ENCODE data around the gene TAOK2. TPM values are rescaled to one million over a fixed set of nuclear protein-coding genes. Genes with fewer than 3 reads are reported as not detected.

The TAOK2 gene
- total RNA-seq, 1 donor from 2014 or later: 75.4 TPM

GRCh38 chr16:30018731-30019158 lies 45.1 kb downstream of the TAOK2 start:
- Histone ChIP-seq H3K4me3 (no peak overlapping the region), H3K27ac (no peak overlapping the region), H3K36me3 (no peaks in the 10 kb centered on the region), H3K4me1 (no peaks in the 10 kb centered on the region), H3K27me3 (no peaks in the 10 kb centered on the region), H3K9me3 (no peaks in the 10 kb centered on the region)
- TF ChIP-seq CTCF (IDR thresholded peaks at IDR 0.05): no peak
- no peak for ATAC-seq
- DNase-seq: no peak
- intact Hi-C loops (cut with DNase I): loop anchor here (10.0 kb wide), 1 partner anchor 324 kb away; no protein-coding TSS in a partner anchor

GRCh38 chr16:30022887-30023286 lies 49.2 kb downstream of the TAOK2 start, which contains the start of gene C16orf92:
C16orf92 (plus strand) TSS chr16:30023198; CDS start chr16:30023341, 143 bp downstream.
- Histone ChIP-seq H3K27ac (no peak within 1 kb of the TSS), H3K4me3 (no peak within 1 kb of the TSS), H3K27me3 (peaks cover 18% of the 10 kb centered on the region), H3K36me3 (no peaks in the 10 kb centered on the region), H3K9me3 (no peaks in the 10 kb centered on the region), H3K4me1 (no peaks in the 10 kb centered on the region)
- no peak for ATAC-seq
- intact Hi-C loops (cut with DNase I): no loop called here
- no peak for TF ChIP-seq CTCF (IDR thresholded peaks at IDR 0.05)
- DNase-seq: no peak

GRCh38 chr16:30023586-30023985 lies 49.9 kb downstream of the TAOK2 start:
- Histone ChIP-seq H3K27ac (no peak overlapping the region), H3K4me1 (no peaks in the 10 kb centered on the region), H3K4me3 (no peak overlapping the region), H3K27me3 (peaks cover 20% of the 10 kb centered on the region), H3K36me3 (no peaks in the 10 kb centered on the region), H3K9me3 (no peaks in the 10 kb centered on the region)
- no peak for TF ChIP-seq CTCF (IDR thresholded peaks at IDR 0.05)
- ATAC-seq (no peak), DNase-seq (no peak)
- intact Hi-C loops (cut with DNase I): no loop called here

GRCh38 chr16:30024451-30024850 lies 50.8 kb downstream of the TAOK2 start:
- H3K27ac ChIP-seq: no peak overlapping the region
- no peak for TF ChIP-seq CTCF (IDR thresholded peaks at IDR 0.05)
- H3K9me3 ChIP-seq: no peaks in the 10 kb centered on the region
- H3K4me3 ChIP-seq: no peak overlapping the region
- DNase-seq (no peak), ATAC-seq (no peak)
- no peaks in the 10 kb centered on the region for H3K36me3 ChIP-seq
- intact Hi-C loops (cut with DNase I): no loop called here
- peaks cover 29% of the 10 kb centered on the region for H3K27me3 ChIP-seq
- H3K4me1 ChIP-seq: no peaks in the 10 kb centered on the region

- DNase-seq: no peak
- intact Hi-C loops (cut with DNase I): no loop called here
Observed at GRCh38 chr16:30025156-30025555, 51.5 kb downstream of the TAOK2 start.

More at GRCh38 chr16:30025156-30025555, 51.5 kb downstream of the TAOK2 start:
- H3K4me3 ChIP-seq: no peak overlapping the region
- no peak for TF ChIP-seq CTCF (IDR thresholded peaks at IDR 0.05)
- ATAC-seq: no peak
- H3K27me3 ChIP-seq: peaks cover 36% of the 10 kb centered on the region
- no peak overlapping the region for H3K27ac ChIP-seq
- H3K36me3 ChIP-seq: no peaks in the 10 kb centered on the region
- no peaks in the 10 kb centered on the region for H3K9me3 ChIP-seq
- H3K4me1 ChIP-seq: no peaks in the 10 kb centered on the region
